ENCODE measurements around the gene HRH3. TPM values are rescaled to one million over a fixed set of nuclear protein-coding genes. Genes with fewer than 3 reads are reported as not detected.

Gene HRH3
- total RNA-seq, 1 donor from 2014 or later: 0.21 TPM

- intact Hi-C loops (cut with DNase I): loop anchor here (2.0 to 10.0 kb wide), 5 partner anchors 97 to 695 kb away; partner anchors contain the start of genes CABLES2, GID8, PSMA7 and SS18L1
- H3K4me1 ChIP-seq: peaks cover 2 to 7% of the 10 kb centered on the region in 2 donors
- peak overlapping the region; percentile 86 to 96 for H3K4me3 ChIP-seq
- H3K27ac ChIP-seq: peak overlapping the region; percentile 88 to 95
- TF ChIP-seq CTCF (IDR thresholded peaks at IDR 0.05): no peak
- H3K36me3 ChIP-seq: peaks cover 0 to 10% of the 10 kb centered on the region in 2 donors
- no peak for DNase-seq (ENCODE audit: low spot score in 2 of 2)
- H3K9me3 ChIP-seq: no peaks in the 10 kb centered on the region
- H3K27me3 ChIP-seq: no peaks in the 10 kb centered on the region
These were observed 19.3 kb upstream of the HRH3 start for GRCh38 chr20:62239278-62239879.

GRCh38 chr20:62238569-62239277 lies 18.6 kb upstream of the HRH3 start:
- no peaks in the 10 kb centered on the region for H3K9me3 ChIP-seq
- H3K4me1 ChIP-seq: peaks cover 2 to 7% of the 10 kb centered on the region in 2 donors
- H3K4me3 ChIP-seq: peak overlapping the region; percentile 86 to 96
- TF ChIP-seq CTCF (IDR thresholded peaks at IDR 0.05): no peak
- H3K27ac ChIP-seq: peak overlapping the region; percentile 88 to 95
- peaks cover 0 to 10% of the 10 kb centered on the region in 2 donors for H3K36me3 ChIP-seq
- intact Hi-C loops (cut with DNase I): loop anchor here (1.0 to 10.0 kb wide), 9 partner anchors 56 to 696 kb away; partner anchors contain the start of genes ADRM1, CABLES2, GID8 and LSM14B
- no peaks in the 10 kb centered on the region for H3K27me3 ChIP-seq
- no peak for DNase-seq (ENCODE audit: low spot score in 2 of 2)

GRCh38 chr20:62237801-62238568 lies 17.9 kb upstream of the HRH3 start, which contains the start of gene OSBPL2:
TSS of gene OSBPL2 (plus strand) at chr20:62238521. CDS start at chr20:62256185, 17,664 bp downstream.
- Histone ChIP-seq H3K4me1 (peaks cover 2 to 7% of the 10 kb centered on the region in 2 donors), H3K9me3 (no peaks in the 10 kb centered on the region), H3K27me3 (no peaks in the 10 kb centered on the region), H3K4me3 (peak within 1 kb of the TSS; percentile 86 to 96), H3K27ac (peak within 1 kb of the TSS; percentile 88 to 95), H3K36me3 (peaks cover 0 to 9% of the 10 kb centered on the region in 2 donors)
- TF ChIP-seq CTCF (IDR thresholded peaks at IDR 0.05): no peak
- peak; percentile 97 to 99 for DNase-seq (ENCODE audit: low spot score in 2 of 2)
- intact Hi-C loops (cut with DNase I): loop anchor here (1.0 to 10.0 kb wide), 9 partner anchors 56 to 697 kb away; partner anchors contain the start of genes ADRM1, CABLES2, GID8 and LSM14B

- TF ChIP-seq CTCF (IDR thresholded peaks at IDR 0.05): no peak
- intact Hi-C loops (cut with DNase I): loop anchor here (5.0 to 10.0 kb wide), 3 partner anchors 170 to 697 kb away; partner anchors contain the start of genes CABLES2, GID8 and TAF4
- no peak for DNase-seq (ENCODE audit: low spot score in 2 of 2)
- peaks cover 0 to 3% of the 10 kb centered on the region in 2 donors for H3K36me3 ChIP-seq
- H3K4me3 ChIP-seq: peak overlapping the region; percentile 34 to 67
- no peak overlapping the region for H3K27ac ChIP-seq
- H3K9me3 ChIP-seq: no peaks in the 10 kb centered on the region
- peaks cover 2 to 7% of the 10 kb centered on the region in 2 donors for H3K4me1 ChIP-seq
- no peaks in the 10 kb centered on the region for H3K27me3 ChIP-seq
These were observed 17.4 kb upstream of the HRH3 start for GRCh38 chr20:62237514-62237800.

GRCh38 chr20:62236766-62237513 lies 16.9 kb upstream of the HRH3 start:
- DNase-seq (ENCODE audit: low spot score in 2 of 2): no peak
- Histone ChIP-seq H3K9me3 (no peaks in the 10 kb centered on the region), H3K36me3 (no peaks in the 10 kb centered on the region), H3K4me1 (peaks cover 2 to 7% of the 10 kb centered on the region in 2 donors), H3K27ac (no peak overlapping the region), H3K4me3 (no peak overlapping the region), H3K27me3 (no peaks in the 10 kb centered on the region)
- TF ChIP-seq CTCF (IDR thresholded peaks at IDR 0.05): no peak
- intact Hi-C loops (cut with DNase I): loop anchor here (5.0 to 10.0 kb wide), 3 partner anchors 170 to 698 kb away; partner anchors contain the start of genes CABLES2, GID8 and TAF4

Data from ascending aorta (tissue), 2 donors.